Measurements from ENCODE around the gene OTOF.

Gene OTOF

GRCh38 chr2:26489213-26489850 lies 11.4 kb upstream of the OTOF start:
- Histone ChIP-seq H2AFZ (ENCODE audit: low read length) (no peak overlapping the region), H3K4me2 (ENCODE audit: low read depth, low read length, poor library complexity, severe bottlenecking) (no peak overlapping the region), H3K79me2 (ENCODE audit: insufficient read depth, low read length) (no peaks in the 10 kb centered on the region), H3K4me3 (ENCODE audit: low read length, poor library complexity, severe bottlenecking) (no peak overlapping the region), H3K36me3 (ENCODE audit: insufficient read depth, low read length) (no peaks in the 10 kb centered on the region), H3K27me3 (ENCODE audit: insufficient read depth, low read length, poor library complexity, severe bottlenecking) (no peaks in the 10 kb centered on the region), H3K9ac (ENCODE audit: low read depth, low read length, poor library complexity, severe bottlenecking) (no peak overlapping the region), H3K4me1 (ENCODE audit: insufficient read depth, low read length, poor library complexity, severe bottlenecking) (no peaks in the 10 kb centered on the region), H3K9me2 (replicated peaks; ENCODE audit: low read depth, low read length) (no peaks in the 10 kb centered on the region), H3F3A (ENCODE audit: low read depth) (no peaks in the 10 kb centered on the region), H4K20me1 (ENCODE audit: insufficient read depth, low read length, poor library complexity, severe bottlenecking) (no peaks in the 10 kb centered on the region), H3K9me3 (ENCODE audit: insufficient read depth, low read depth, low read length) (no peaks in the 10 kb centered on the region)
- TF ChIP-seq, protein P1, sequence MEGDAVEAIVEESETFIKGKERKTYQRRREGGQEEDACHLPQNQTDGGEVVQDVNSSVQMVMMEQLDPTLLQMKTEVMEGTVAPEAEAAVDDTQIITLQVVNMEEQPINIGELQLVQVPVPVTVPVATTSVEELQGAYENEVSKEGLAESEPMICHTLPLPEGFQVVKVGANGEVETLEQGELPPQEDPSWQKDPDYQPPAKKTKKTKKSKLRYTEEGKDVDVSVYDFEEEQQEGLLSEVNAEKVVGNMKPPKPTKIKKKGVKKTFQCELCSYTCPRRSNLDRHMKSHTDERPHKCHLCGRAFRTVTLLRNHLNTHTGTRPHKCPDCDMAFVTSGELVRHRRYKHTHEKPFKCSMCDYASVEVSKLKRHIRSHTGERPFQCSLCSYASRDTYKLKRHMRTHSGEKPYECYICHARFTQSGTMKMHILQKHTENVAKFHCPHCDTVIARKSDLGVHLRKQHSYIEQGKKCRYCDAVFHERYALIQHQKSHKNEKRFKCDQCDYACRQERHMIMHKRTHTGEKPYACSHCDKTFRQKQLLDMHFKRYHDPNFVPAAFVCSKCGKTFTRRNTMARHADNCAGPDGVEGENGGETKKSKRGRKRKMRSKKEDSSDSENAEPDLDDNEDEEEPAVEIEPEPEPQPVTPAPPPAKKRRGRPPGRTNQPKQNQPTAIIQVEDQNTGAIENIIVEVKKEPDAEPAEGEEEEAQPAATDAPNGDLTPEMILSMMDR (conservative IDR thresholded peaks at IDR 0.05; ENCODE audit: low read length) = no peak
- no peak for TF ChIP-seq EZH2phosphoT487 (IDR thresholded peaks at IDR 0.05; ENCODE audit: borderline replicate concordance)

DNA sequence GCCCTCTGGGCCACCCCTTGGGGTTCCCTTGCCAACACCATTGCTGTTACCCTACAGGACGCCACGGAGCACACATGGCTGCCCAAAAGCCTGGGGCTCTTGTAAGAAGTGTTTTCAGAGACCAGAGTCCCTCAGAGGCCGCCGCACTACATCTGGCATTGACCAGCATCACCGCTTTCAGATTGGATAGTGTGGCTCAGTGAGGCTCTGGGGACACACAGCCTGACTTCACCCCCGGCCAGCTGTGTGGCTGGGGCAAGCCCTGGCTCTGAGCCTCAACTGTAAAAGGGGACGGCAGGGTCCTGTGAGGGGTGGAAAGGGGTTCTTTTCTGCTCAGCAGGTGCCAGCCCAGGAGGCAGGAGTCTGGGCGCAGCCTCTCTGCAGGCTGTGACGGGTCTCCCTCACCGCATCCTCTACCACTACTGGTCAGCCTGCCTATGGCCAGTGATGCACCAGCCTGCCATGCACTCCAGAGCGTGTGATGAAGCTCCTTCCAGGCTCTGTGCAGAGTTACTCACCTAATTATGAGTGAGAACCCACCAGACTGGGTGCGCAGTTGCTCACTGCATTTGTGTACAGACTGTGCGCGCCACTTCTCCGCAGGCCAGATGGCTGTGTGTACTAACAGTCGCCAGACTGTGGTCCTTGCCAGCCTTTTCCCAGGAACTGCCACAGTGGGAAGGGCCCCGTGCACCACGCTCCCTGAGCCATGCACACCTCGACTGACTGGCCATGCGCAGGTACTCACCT lies 10.7 kb upstream of the OTOF start:
- Histone ChIP-seq H3K27me3 (ENCODE audit: insufficient read depth, low read length, poor library complexity, severe bottlenecking) (no peaks in the 10 kb centered on the region), H4K20me1 (ENCODE audit: insufficient read depth, low read length, poor library complexity, severe bottlenecking) (no peaks in the 10 kb centered on the region), H3K4me2 (ENCODE audit: low read depth, low read length, poor library complexity, severe bottlenecking) (no peak overlapping the region), H3K9me3 (ENCODE audit: insufficient read depth, low read depth, low read length) (no peaks in the 10 kb centered on the region), H3K4me3 (ENCODE audit: low read length, poor library complexity, severe bottlenecking) (no peak overlapping the region), H3K9me2 (replicated peaks; ENCODE audit: low read depth, low read length) (no peaks in the 10 kb centered on the region), H3K36me3 (ENCODE audit: insufficient read depth, low read length) (no peaks in the 10 kb centered on the region), H2AFZ (ENCODE audit: low read length) (no peak overlapping the region), H3F3A (ENCODE audit: low read depth) (no peaks in the 10 kb centered on the region), H3K79me2 (ENCODE audit: insufficient read depth, low read length) (no peaks in the 10 kb centered on the region), H3K9ac (ENCODE audit: low read depth, low read length, poor library complexity, severe bottlenecking) (no peak overlapping the region), H3K4me1 (ENCODE audit: insufficient read depth, low read length, poor library complexity, severe bottlenecking) (no peaks in the 10 kb centered on the region)
- no peak for TF ChIP-seq EZH2phosphoT487 (IDR thresholded peaks at IDR 0.05; ENCODE audit: borderline replicate concordance)

GRCh38 chr2:26487192-26487591 lies 9.3 kb upstream of the OTOF start:
- Histone ChIP-seq H3F3A (ENCODE audit: low read depth) (no peaks in the 10 kb centered on the region), H2AFZ (ENCODE audit: low read length) (no peak overlapping the region), H3K4me1 (ENCODE audit: insufficient read depth, low read length, poor library complexity, severe bottlenecking) (no peaks in the 10 kb centered on the region), H3K27me3 (ENCODE audit: insufficient read depth, low read length, poor library complexity, severe bottlenecking) (no peaks in the 10 kb centered on the region), H3K9ac (ENCODE audit: low read depth, low read length, poor library complexity, severe bottlenecking) (no peak overlapping the region), H3K36me3 (ENCODE audit: insufficient read depth, low read length) (no peaks in the 10 kb centered on the region), H3K79me2 (ENCODE audit: insufficient read depth, low read length) (no peaks in the 10 kb centered on the region), H3K4me3 (ENCODE audit: low read length, poor library complexity, severe bottlenecking) (no peak overlapping the region), H3K9me2 (replicated peaks; ENCODE audit: low read depth, low read length) (no peaks in the 10 kb centered on the region), H4K20me1 (ENCODE audit: insufficient read depth, low read length, poor library complexity, severe bottlenecking) (no peaks in the 10 kb centered on the region), H3K4me2 (ENCODE audit: low read depth, low read length, poor library complexity, severe bottlenecking) (no peak overlapping the region), H3K9me3 (ENCODE audit: insufficient read depth, low read depth, low read length) (no peaks in the 10 kb centered on the region)
- TF ChIP-seq, protein P1 (conservative IDR thresholded peaks at IDR 0.05; ENCODE audit: low read length) = no peak
- no peak for TF ChIP-seq EZH2phosphoT487 (IDR thresholded peaks at IDR 0.05; ENCODE audit: borderline replicate concordance)
